SK-N-SH treated with all-trans-retinoic acid at 6 μM for 48 hours (cell line): ENCODE results near the gene GNG11.

Source experiments
- ATAC-seq: fragments of 200-7000 bp; cut with Tn5 transposase; 3 replicates; pipeline ENCODE4 v1.9.1; 2020; ENCODE audit warnings: mild to moderate bottlenecking, moderate library complexity
- ARNTL ChIP-seq: fragments of 450-650 bp; formaldehyde crosslinking; IDR thresholded peaks from 2 replicates; pipeline ENCODE4 v1.5.0; 2020; ENCODE audit warnings: low read depth, mild to moderate bottlenecking, moderate library complexity, borderline replicate concordance
- BACH2 ChIP-seq: fragments of 250-450 bp; sonication (Bioruptor Pico); IDR thresholded peaks from 2 replicates; pipeline ENCODE4 v1.9.0; 2021; ENCODE audit warnings: mild to moderate bottlenecking, borderline replicate concordance
- CREB5 ChIP-seq: fragments of 250-450 bp; sonication (Bioruptor Pico); IDR thresholded peaks from 2 replicates; pipeline ENCODE4 v1.5.1; 2020; ENCODE audit warnings: low read depth, mild to moderate bottlenecking, moderate library complexity
- CSDC2 ChIP-seq: fragments of 250-450 bp; sonication (Bioruptor Pico); IDR thresholded peaks from 2 replicates; pipeline ENCODE4 v1.5.0; 2020; ENCODE audit warnings: mild to moderate bottlenecking, moderate library complexity
- CSRNP3 ChIP-seq: fragments of 250-450 bp; sonication (Bioruptor Pico); IDR thresholded peaks from 2 replicates; pipeline ENCODE4 v1.5.1; 2021; ENCODE audit warnings: mild to moderate bottlenecking, moderate library complexity
- ESRRG ChIP-seq: fragments of 250-450 bp; sonication (Bioruptor Pico); IDR thresholded peaks from 2 replicates; pipeline ENCODE4 v1.6.1; 2021; ENCODE audit warnings: mild to moderate bottlenecking
- GLIS3 ChIP-seq: fragments of 250-450 bp; sonication (Bioruptor Pico); IDR thresholded peaks from 2 replicates; pipeline ENCODE4 v1.5.0; 2020; ENCODE audit warnings: mild to moderate bottlenecking, moderate library complexity
- ISL1 ChIP-seq: fragments of 250-450 bp; sonication (Bioruptor Pico); IDR thresholded peaks from 2 replicates; pipeline ENCODE4 v2.1.2; 2022; ENCODE audit warnings: mild to moderate bottlenecking, moderate library complexity
- OSR1 ChIP-seq: fragments of 250-450 bp; sonication (Bioruptor Pico); IDR thresholded peaks from 2 replicates; pipeline ENCODE4 v1.8.0; 2022; ENCODE audit warnings: moderate library complexity, mild to moderate bottlenecking, inconsistent platforms
- PATZ1 ChIP-seq: fragments of 250-450 bp; sonication (Bioruptor Pico); IDR thresholded peaks from 2 replicates; pipeline ENCODE4 v1.8.0; 2020; ENCODE audit warnings: mild to moderate bottlenecking, moderate library complexity, borderline replicate concordance
- POU6F1 ChIP-seq: fragments of 250-450 bp; sonication (Bioruptor Pico); IDR thresholded peaks from 2 replicates; pipeline ENCODE4 v1.8.0; 2021; ENCODE audit warnings: low read depth, mild to moderate bottlenecking, moderate library complexity, borderline replicate concordance
- PPARA ChIP-seq: fragments of 250-450 bp; sonication (Bioruptor Pico); IDR thresholded peaks from 2 replicates; pipeline ENCODE4 v1.5.0; 2020; ENCODE audit warnings: mild to moderate bottlenecking, borderline replicate concordance
- SNAI2 ChIP-seq: fragments of 250-450 bp; sonication (Bioruptor Pico); IDR thresholded peaks from 2 replicates; pipeline ENCODE4 v1.5.0; 2020; ENCODE audit warnings: mild to moderate bottlenecking, moderate library complexity
- TCF4 ChIP-seq: fragments of 250-450 bp; sonication (Bioruptor Pico); IDR thresholded peaks from 2 replicates; pipeline ENCODE4 v1.8.0; 2021; ENCODE audit warnings: mild to moderate bottlenecking, moderate library complexity, borderline replicate concordance
- TSHZ2 ChIP-seq: fragments of 250-450 bp; sonication (Bioruptor Pico); IDR thresholded peaks from 2 replicates; pipeline ENCODE4 v1.5.0; 2020; ENCODE audit warnings: mild to moderate bottlenecking, moderate library complexity
- ZC3H10 ChIP-seq: fragments of 250-450 bp; sonication (Bioruptor Pico); IDR thresholded peaks from 2 replicates; pipeline ENCODE4 v1.5.1; 2021; ENCODE audit warnings: mild to moderate bottlenecking, moderate library complexity
- ZFP3 ChIP-seq: fragments of 250-450 bp; sonication (Bioruptor Pico); IDR thresholded peaks from 2 replicates; pipeline ENCODE4 v1.5.0; 2020; ENCODE audit warnings: mild to moderate bottlenecking, moderate library complexity
- ZFP30 ChIP-seq: fragments of 450-650 bp; formaldehyde crosslinking; IDR thresholded peaks from 2 replicates; pipeline ENCODE4 v1.5.0; 2022; ENCODE audit warnings: mild to moderate bottlenecking, moderate library complexity
- ZNF70 ChIP-seq: fragments of 450-650 bp; formaldehyde crosslinking; IDR thresholded peaks from 2 replicates; pipeline ENCODE4 v1.5.0; 2020; ENCODE audit warnings: mild to moderate bottlenecking, moderate library complexity
- ZNF8 ChIP-seq: fragments of 450-650 bp; formaldehyde crosslinking; IDR thresholded peaks from 2 replicates; pipeline ENCODE4 v1.5.0; 2020; ENCODE audit warnings: mild to moderate bottlenecking, moderate library complexity

The GNG11 gene

GRCh38 chr7:93944673-93945072 is 23.1 kb downstream of the GNG11 start:
- peak; percentile 43 for ATAC-seq
- TF ChIP-seq TCF4 (CRISPR knock-in tag) (peak; percentile 61; the same call in 1 of the 2 replicates), SNAI2 (no peak)

GRCh38 chr7:93945083-93945482 is 23.5 kb downstream of the GNG11 start:
- TF ChIP-seq ESRRG, result no peak
- no peak for TF ChIP-seq PPARA
- no peak for TF ChIP-seq ISL1
- TF ChIP-seq GLIS3, result no peak
- no peak for TF ChIP-seq ZNF70 (CRISPR knock-in tag)
- TF ChIP-seq CSDC2 (CRISPR knock-in tag), result no peak
- TF ChIP-seq ZFP30, result no peak
- TF ChIP-seq SNAI2, result no peak
- TF ChIP-seq ZC3H10 (CRISPR knock-in tag), result no peak
- no peak for TF ChIP-seq ARNTL (CRISPR knock-in tag)
- no peak for TF ChIP-seq TCF4 (CRISPR knock-in tag)
- TF ChIP-seq PATZ1 (CRISPR knock-in tag), result no peak
- TF ChIP-seq POU6F1 (CRISPR knock-in tag), result no peak
- TF ChIP-seq CREB5, result no peak
- TF ChIP-seq OSR1 (CRISPR knock-in tag), result no peak
- TF ChIP-seq ZNF8 (CRISPR knock-in tag), result no peak
- TF ChIP-seq TSHZ2, result no peak
- ATAC-seq, result no peak

- TF ChIP-seq PATZ1 (CRISPR knock-in tag) (no peak), ZFP30 (no peak), BACH2 (CRISPR knock-in tag) (no peak), ZFP3 (no peak), TSHZ2 (no peak), PPARA (no peak), GLIS3 (no peak), ARNTL (CRISPR knock-in tag) (no peak), CSRNP3 (CRISPR knock-in tag) (no peak), SNAI2 (no peak)
- no peak for ATAC-seq
Observed at GRCh38 chr7:93945756-93946535, 24.4 kb downstream of the GNG11 start.
